OCI-LY1 (cell line): ENCODE measurements around the gene DENND1B.

Source experiments
- H2AFZ ChIP-seq: fragments of 200-600 bp; sonication (generic), shearing (Covaris generic); 2 replicates; pipeline ENCODE4 v1.6.0; 2014; ENCODE audit warnings: antibody characterized with exemption, mild to moderate bottlenecking, low read length
- H3F3A ChIP-seq: fragments of 200-600 bp; sonication (generic), shearing (Covaris generic); 2 replicates; pipeline ENCODE4 v1.6.0; 2014; ENCODE audit warnings: mild to moderate bottlenecking, antibody characterized with exemption, low read length, moderate library complexity; ENCODE audit not compliant: insufficient read depth
- H3K27ac ChIP-seq: fragments of 200-600 bp; sonication (generic); 2 replicates; pipeline ENCODE4 v1.5.1; 2014; ENCODE audit warnings: low read length, mixed run types, mild to moderate bottlenecking, low read depth; ENCODE audit not compliant: poor library complexity, severe bottlenecking
- H3K27me3 ChIP-seq: fragments of 200-600 bp; sonication (generic); 2 replicates; pipeline ENCODE4 v1.6.0; 2014; ENCODE audit warnings: antibody characterized with exemption, mild to moderate bottlenecking, low read length, moderate library complexity; ENCODE audit not compliant: insufficient read depth
- H3K36me3 ChIP-seq: fragments of 200-600 bp; sonication (generic); 2 replicates; pipeline ENCODE4 v1.6.1; 2014; ENCODE audit warnings: mild to moderate bottlenecking, antibody characterized with exemption, low read length, moderate library complexity, mixed read lengths; ENCODE audit not compliant: insufficient read depth
- H3K4me1 ChIP-seq: fragments of 200-600 bp; sonication (generic); 2 replicates; pipeline ENCODE4 v1.5.1; 2014; ENCODE audit warnings: mild to moderate bottlenecking, low read length, moderate library complexity; ENCODE audit not compliant: insufficient read depth, severe bottlenecking
- H3K4me2 ChIP-seq: fragments of 200-600 bp; sonication (generic), shearing (Covaris generic); 2 replicates; pipeline ENCODE4 v1.6.1; 2014; ENCODE audit warnings: low read length
- H3K4me3 ChIP-seq: fragments of 200-600 bp; sonication (generic); 2 replicates; pipeline ENCODE4 v1.5.1; 2014; ENCODE audit warnings: low read length, low read depth, mild to moderate bottlenecking, mixed read lengths; ENCODE audit not compliant: poor library complexity, severe bottlenecking
- H3K79me2 ChIP-seq: fragments of 200-600 bp; shearing (Covaris generic); 2 replicates; pipeline ENCODE4 v1.6.1; 2016; ENCODE audit warnings: mixed run types, low read length, mixed read lengths; ENCODE audit not compliant: insufficient read depth
- H3K9ac ChIP-seq: fragments of 200-600 bp; sonication (generic), shearing (Covaris generic); 2 replicates; pipeline ENCODE4 v1.6.1; 2014; ENCODE audit warnings: mild to moderate bottlenecking, low read length, mixed read lengths
- H3K9me2 ChIP-seq: fragments of 200-600 bp; sonication (generic), shearing (Covaris generic); 2 replicates; pipeline ENCODE4 v1.6.1; 2014; ENCODE audit warnings: low read depth, mild to moderate bottlenecking, low read length, mixed read lengths
- H3K9me3 ChIP-seq: fragments of 200-600 bp; shearing (Covaris generic); 2 replicates; pipeline ENCODE4 v1.6.1; 2014; ENCODE audit warnings: low read length, mixed read lengths
- H4K20me1 ChIP-seq: fragments of 200-600 bp; sonication (generic), shearing (Covaris generic); 2 replicates; pipeline ENCODE4 v1.6.0; 2016; ENCODE audit warnings: mild to moderate bottlenecking, low read length; ENCODE audit not compliant: insufficient read depth
- EZH2 ChIP-seq: fragments of 200-600 bp; sonication (generic), shearing (Covaris generic); IDR thresholded peaks from 2 replicates; pipeline ENCODE4 v1.8.0; 2017; ENCODE audit warnings: borderline replicate concordance, mixed run types, mild to moderate bottlenecking, antibody characterized with exemption, low read length, moderate library complexity, mixed read lengths
- TF ChIP-seq, protein P1 (sequence below): fragments of 200-600 bp; sonication (generic), shearing (Covaris generic); IDR thresholded peaks from 2 replicates; pipeline ENCODE4 v1.5.1; 2017; ENCODE audit warnings: mild to moderate bottlenecking, antibody characterized with exemption, low read length, moderate library complexity, mixed read lengths

The DENND1B gene

DNA sequence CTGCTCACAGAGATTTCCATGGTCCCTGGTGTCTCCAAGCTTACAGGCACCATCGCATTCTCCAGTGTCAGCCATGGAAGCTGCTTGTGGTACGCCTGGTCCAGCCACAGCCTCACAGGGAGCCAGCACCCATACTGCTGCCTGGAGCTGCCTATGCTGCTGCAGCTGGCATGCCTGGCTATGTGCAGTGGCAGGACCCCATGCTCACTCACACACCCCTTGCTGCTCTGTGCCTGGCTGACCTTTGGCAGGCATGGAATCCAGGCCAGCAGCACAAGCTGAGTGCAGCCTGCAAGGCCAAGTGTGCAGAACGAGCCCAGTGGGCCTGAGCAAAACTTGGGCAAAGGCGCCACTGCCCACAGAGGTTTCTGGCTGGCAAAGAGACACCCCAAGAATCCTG is 26.4 kb upstream of the DENND1B start:
- no peak overlapping the region for H2AFZ ChIP-seq

DNA sequence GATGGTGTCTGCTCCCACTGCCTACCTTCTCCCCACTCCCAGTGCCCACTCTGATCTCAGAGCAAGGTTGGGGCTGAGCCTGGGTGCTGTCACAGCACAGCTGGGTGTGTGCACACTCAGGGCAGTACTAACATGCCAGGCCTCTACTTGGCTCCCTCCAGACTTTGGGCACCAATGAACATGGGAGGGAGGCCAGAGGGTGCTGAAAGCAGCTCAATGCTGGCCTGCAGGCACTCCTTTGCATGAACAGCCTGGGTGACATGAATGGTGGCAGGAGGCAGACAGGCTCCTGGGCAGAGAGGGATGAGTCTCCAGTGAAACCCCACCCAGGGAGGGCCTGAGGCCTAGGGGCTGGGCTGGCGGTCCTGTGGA is 25.8 kb upstream of the DENND1B start:
- H3K9me3 ChIP-seq: peaks cover 23% of the 10 kb centered on the region
- H3K9ac ChIP-seq: no peak overlapping the region
- H4K20me1 ChIP-seq: no peaks in the 10 kb centered on the region
- no peaks in the 10 kb centered on the region for H3K79me2 ChIP-seq
- no peak overlapping the region for H3K4me3 ChIP-seq
- no peak overlapping the region for H3K27ac ChIP-seq
- H3K36me3 ChIP-seq: no peaks in the 10 kb centered on the region
- no peak for TF ChIP-seq EZH2
- TF ChIP-seq, protein P1, sequence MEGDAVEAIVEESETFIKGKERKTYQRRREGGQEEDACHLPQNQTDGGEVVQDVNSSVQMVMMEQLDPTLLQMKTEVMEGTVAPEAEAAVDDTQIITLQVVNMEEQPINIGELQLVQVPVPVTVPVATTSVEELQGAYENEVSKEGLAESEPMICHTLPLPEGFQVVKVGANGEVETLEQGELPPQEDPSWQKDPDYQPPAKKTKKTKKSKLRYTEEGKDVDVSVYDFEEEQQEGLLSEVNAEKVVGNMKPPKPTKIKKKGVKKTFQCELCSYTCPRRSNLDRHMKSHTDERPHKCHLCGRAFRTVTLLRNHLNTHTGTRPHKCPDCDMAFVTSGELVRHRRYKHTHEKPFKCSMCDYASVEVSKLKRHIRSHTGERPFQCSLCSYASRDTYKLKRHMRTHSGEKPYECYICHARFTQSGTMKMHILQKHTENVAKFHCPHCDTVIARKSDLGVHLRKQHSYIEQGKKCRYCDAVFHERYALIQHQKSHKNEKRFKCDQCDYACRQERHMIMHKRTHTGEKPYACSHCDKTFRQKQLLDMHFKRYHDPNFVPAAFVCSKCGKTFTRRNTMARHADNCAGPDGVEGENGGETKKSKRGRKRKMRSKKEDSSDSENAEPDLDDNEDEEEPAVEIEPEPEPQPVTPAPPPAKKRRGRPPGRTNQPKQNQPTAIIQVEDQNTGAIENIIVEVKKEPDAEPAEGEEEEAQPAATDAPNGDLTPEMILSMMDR: no peak
- no peak overlapping the region for H2AFZ ChIP-seq
- no peaks in the 10 kb centered on the region for H3F3A ChIP-seq
- H3K27me3 ChIP-seq: no peaks in the 10 kb centered on the region
- H3K9me2 ChIP-seq: no peaks in the 10 kb centered on the region
- H3K4me1 ChIP-seq: no peaks in the 10 kb centered on the region
- no peak overlapping the region for H3K4me2 ChIP-seq

More for the DNA sequence above, 26.4 kb upstream of the DENND1B start:
- Histone ChIP-seq H3K9me2 (no peaks in the 10 kb centered on the region), H4K20me1 (no peaks in the 10 kb centered on the region), H3K4me3 (no peak overlapping the region), H3K4me2 (no peak overlapping the region), H3K9ac (no peak overlapping the region), H3K27ac (no peak overlapping the region), H3K79me2 (no peaks in the 10 kb centered on the region), H3K4me1 (no peaks in the 10 kb centered on the region), H3K27me3 (no peaks in the 10 kb centered on the region), H3K36me3 (no peaks in the 10 kb centered on the region), H3F3A (no peaks in the 10 kb centered on the region), H3K9me3 (peaks cover 20% of the 10 kb centered on the region)
- TF ChIP-seq, protein P1: no peak
- no peak for TF ChIP-seq EZH2

DNA sequence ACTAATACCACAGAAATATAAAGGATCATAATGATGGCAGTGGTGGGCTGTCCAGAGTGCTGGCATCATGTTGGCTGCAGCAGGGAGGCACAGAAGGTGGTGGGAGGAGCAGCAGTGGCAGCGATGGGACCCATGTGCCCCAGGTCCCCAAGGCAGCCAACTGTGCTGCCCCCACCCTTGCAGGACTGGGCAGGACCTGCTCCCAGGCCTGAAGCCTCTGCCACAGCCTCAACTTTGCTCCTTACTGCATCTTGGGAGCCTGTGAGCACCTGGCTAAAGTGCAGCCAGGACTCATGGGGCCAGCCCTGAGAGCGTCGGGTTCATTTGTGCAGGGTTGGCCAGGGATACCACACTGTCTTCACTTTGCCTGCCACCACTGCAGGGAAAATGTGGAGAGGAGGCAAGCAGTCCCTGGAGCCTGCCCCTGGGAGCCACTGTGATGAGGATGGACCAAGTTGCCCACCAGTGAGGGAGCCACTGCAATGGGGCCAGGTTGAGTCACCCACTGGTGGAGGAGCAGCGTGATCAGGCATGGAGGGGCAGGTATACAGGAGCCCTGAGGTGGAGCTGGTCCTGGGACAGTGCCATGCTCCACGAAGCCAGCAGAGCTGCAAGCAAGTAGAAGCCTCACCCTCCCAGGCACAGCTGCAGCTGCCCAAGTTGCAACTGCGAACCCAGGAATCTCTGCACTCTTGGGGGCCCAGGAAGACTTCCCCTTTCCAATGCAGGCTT is 25.3 kb upstream of the DENND1B start:
- Histone ChIP-seq H2AFZ (no peak overlapping the region), H3K9me3 (peaks cover 23% of the 10 kb centered on the region), H3K9me2 (no peaks in the 10 kb centered on the region), H4K20me1 (no peaks in the 10 kb centered on the region), H3K79me2 (no peaks in the 10 kb centered on the region), H3K36me3 (no peaks in the 10 kb centered on the region), H3K27me3 (no peaks in the 10 kb centered on the region), H3K4me3 (no peak overlapping the region), H3K4me2 (no peak overlapping the region), H3K4me1 (no peaks in the 10 kb centered on the region), H3K9ac (no peak overlapping the region), H3K27ac (no peak overlapping the region), H3F3A (no peaks in the 10 kb centered on the region)
- no peak for TF ChIP-seq EZH2
- TF ChIP-seq, protein P1: no peak
